Measurements from ENCODE around the gene NOL4L. TPM values are rescaled to one million over a fixed set of nuclear protein-coding genes. Genes with fewer than 3 reads are reported as not detected.

NOL4L gene
- polyA plus RNA-seq, 1 donor (not counting 4 experiments of a cell fraction or from before 2014, with no cell fraction given), result 1.0 TPM

GRCh38 chr20:32440069-32440757, 144.9 kb downstream of the NOL4L start:
- dilution Hi-C loops (cut with MboI; ENCODE audit: extremely low pct_ligation_motif_present, low sequenced_read_pairs), result no loop called here
- TF ChIP-seq CTCF (optimal IDR thresholded peaks at IDR 0.05 in 1 of 3, IDR thresholded peaks at IDR 0.05 in 1 of 3, conservative IDR thresholded peaks at IDR 0.05 in 1 of 3; ENCODE audit: extremely low read depth in 1 of 3, insufficient read depth in 2 of 3, low read length in 3 of 3), result no peak
- Histone ChIP-seq H3K9ac (ENCODE audit: control insufficient read depth, extremely low read depth, insufficient read depth, low read length) (no peak overlapping the region), H3K4me3 (ENCODE audit: control insufficient read depth in 2 of 3, extremely low read depth in 1 of 3, insufficient read depth in 2 of 3, low read depth in 1 of 3, low read length in 3 of 3) (no peak overlapping the region), H2AFZ (ENCODE audit: control insufficient read depth, low read length) (no peak overlapping the region), H3K9me1 (ENCODE audit: control insufficient read depth, extremely low read depth, insufficient read depth, low read length) (no peaks in the 10 kb centered on the region), H3K79me2 (ENCODE audit: control insufficient read depth, insufficient read depth, low read length) (no peaks in the 10 kb centered on the region), H4K20me1 (ENCODE audit: control insufficient read depth, extremely low read depth, insufficient read depth, low read length) (no peaks in the 10 kb centered on the region), H3K36me3 (ENCODE audit: control insufficient read depth in 2 of 2, extremely low read depth in 1 of 2, insufficient read depth in 2 of 2, low read length in 2 of 2) (peaks cover 20% of the 10 kb centered on the region in 2 experiments), H3K9me3 (ENCODE audit: control insufficient read depth, low read depth, low read length) (no peaks in the 10 kb centered on the region), H3K4me2 (ENCODE audit: control insufficient read depth, extremely low read depth, insufficient read depth, low read depth, low read length) (no peak overlapping the region), H3K4me1 (ENCODE audit: control insufficient read depth, extremely low read depth, insufficient read depth, low read length) (no peaks in the 10 kb centered on the region), H3K27me3 (ENCODE audit: control insufficient read depth, extremely low read depth, insufficient read depth, low read length) (no peaks in the 10 kb centered on the region), H3K27ac (ENCODE audit: control insufficient read depth, insufficient read depth, low read length) (no peak overlapping the region)
- FAIRE-seq, result no peak
- no peak for DNase-seq (ENCODE audit: low read depth, low spot score)

GRCh38 chr20:32439132-32439829, 145.9 kb downstream of the NOL4L start:
- H3K9me3 ChIP-seq (ENCODE audit: control insufficient read depth, low read depth, low read length), result no peaks in the 10 kb centered on the region
- no peaks in the 10 kb centered on the region for H3K9me1 ChIP-seq (ENCODE audit: control insufficient read depth, extremely low read depth, insufficient read depth, low read length)
- no peak overlapping the region for H3K4me3 ChIP-seq (ENCODE audit: control insufficient read depth in 2 of 3, extremely low read depth in 1 of 3, insufficient read depth in 2 of 3, low read depth in 1 of 3, low read length in 3 of 3)
- peaks cover 25 to 29% of the 10 kb centered on the region in 2 experiments for H3K36me3 ChIP-seq (ENCODE audit: control insufficient read depth in 2 of 2, extremely low read depth in 1 of 2, insufficient read depth in 2 of 2, low read length in 2 of 2)
- no peak for FAIRE-seq
- H3K4me2 ChIP-seq (ENCODE audit: control insufficient read depth, extremely low read depth, insufficient read depth, low read depth, low read length), result no peak overlapping the region
- no peaks in the 10 kb centered on the region for H3K4me1 ChIP-seq (ENCODE audit: control insufficient read depth, extremely low read depth, insufficient read depth, low read length)
- no peak overlapping the region for H3K27ac ChIP-seq (ENCODE audit: control insufficient read depth, insufficient read depth, low read length)
- no peaks in the 10 kb centered on the region for H3K27me3 ChIP-seq (ENCODE audit: control insufficient read depth, extremely low read depth, insufficient read depth, low read length)
- dilution Hi-C loops (cut with MboI; ENCODE audit: extremely low pct_ligation_motif_present, low sequenced_read_pairs), result no loop called here
- no peak overlapping the region for H3K9ac ChIP-seq (ENCODE audit: control insufficient read depth, extremely low read depth, insufficient read depth, low read length)
- DNase-seq (ENCODE audit: low read depth, low spot score), result no peak
- TF ChIP-seq EZH2 (IDR thresholded peaks at IDR 0.05; ENCODE audit: low read length) (no peak), CTCF (optimal IDR thresholded peaks at IDR 0.05 in 1 of 3, IDR thresholded peaks at IDR 0.05 in 1 of 3, conservative IDR thresholded peaks at IDR 0.05 in 1 of 3; ENCODE audit: extremely low read depth in 1 of 3, insufficient read depth in 2 of 3, low read length in 3 of 3) (no peak)
- no peaks in the 10 kb centered on the region for H3K79me2 ChIP-seq (ENCODE audit: control insufficient read depth, insufficient read depth, low read length)
- no peaks in the 10 kb centered on the region for H4K20me1 ChIP-seq (ENCODE audit: control insufficient read depth, extremely low read depth, insufficient read depth, low read length)
- no peak overlapping the region for H2AFZ ChIP-seq (ENCODE audit: control insufficient read depth, low read length)

Data from keratinocyte (primary cell).